ENCODE data around the gene INS. TPM values are rescaled to one million over a fixed set of nuclear protein-coding genes. Genes with fewer than 3 reads are reported as not detected.
A peak's percentile ranks its signal among the peaks of the same experiment; 100 is the strongest.
"Not testable (repeated sequence)": the region's sequence is repeated elsewhere in the genome, so short reads cannot be mapped to it uniquely, and the experiment has no call there.

The INS gene
- total RNA-seq, 1 experiment from 2014 or later = not detected

GRCh38 chr11:2129699-2130366, 31.2 kb downstream of the INS start:
- no peak overlapping the region for H3K27ac ChIP-seq
- no peaks in the 10 kb centered on the region for H3K4me1 ChIP-seq (replicated peaks)
- H3K36me3 ChIP-seq = peaks cover 45% of the 10 kb centered on the region
- DNase-seq (ENCODE audit: low read depth in 1 of 2, low spot score in 2 of 2) = no peak
- H3K27me3 ChIP-seq (replicated peaks) = peaks cover 14% of the 10 kb centered on the region; the same call in 1 of the 2 replicates
- H3K4me3 ChIP-seq = no peak overlapping the region
- no peaks in the 10 kb centered on the region for H3K9me3 ChIP-seq (replicated peaks)

- H3K27ac ChIP-seq = no peak overlapping the region
- DNase-seq (ENCODE audit: low read depth in 1 of 2, low spot score in 2 of 2) = no peak
- H3K36me3 ChIP-seq = peaks cover 41% of the 10 kb centered on the region
- H3K4me1 ChIP-seq (replicated peaks) = no peaks in the 10 kb centered on the region
- peaks cover 14% of the 10 kb centered on the region; the same call in 1 of the 2 replicates for H3K27me3 ChIP-seq (replicated peaks)
- no peaks in the 10 kb centered on the region for H3K9me3 ChIP-seq (replicated peaks)
- H3K4me3 ChIP-seq = no peak overlapping the region
Measured at GRCh38 chr11:2129308-2129698, 31.7 kb downstream of the INS start.

GRCh38 chr11:2128511-2129307, 32.3 kb downstream of the INS start:
- H3K4me3 ChIP-seq = no peak overlapping the region
- H3K27me3 ChIP-seq (replicated peaks) = peaks cover 12% of the 10 kb centered on the region; the same call in 1 of the 2 replicates
- H3K36me3 ChIP-seq = peaks cover 35% of the 10 kb centered on the region
- H3K9me3 ChIP-seq (replicated peaks) = no peaks in the 10 kb centered on the region
- DNase-seq (ENCODE audit: low read depth in 1 of 2, low spot score in 2 of 2) = no peak
- no peaks in the 10 kb centered on the region for H3K4me1 ChIP-seq (replicated peaks)
- no peak overlapping the region for H3K27ac ChIP-seq

DNA sequence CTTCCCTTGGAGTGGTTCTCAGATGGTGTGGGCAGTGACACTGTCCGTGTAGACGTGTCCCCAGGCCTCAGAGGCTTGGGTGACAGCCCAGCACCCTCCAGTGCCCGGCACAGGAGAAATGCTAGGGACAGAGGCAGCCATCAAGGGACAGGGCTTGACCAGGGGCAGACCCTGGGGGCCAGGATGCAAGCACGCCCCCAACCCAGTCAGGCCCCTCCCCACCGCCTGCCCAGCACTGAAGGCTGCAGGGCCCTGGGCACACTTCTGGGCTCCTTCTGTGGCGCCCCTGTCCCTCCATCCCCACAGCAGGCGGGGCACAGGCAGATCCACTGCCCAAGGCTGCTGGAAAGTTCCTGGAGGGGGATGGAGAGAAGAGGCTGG, 32.9 kb downstream of the INS start:
- peaks cover 6% of the 10 kb centered on the region for H3K4me1 ChIP-seq (replicated peaks)
- H3K9me3 ChIP-seq (replicated peaks) = no peaks in the 10 kb centered on the region
- H3K27ac ChIP-seq = no peak overlapping the region
- peaks cover 29% of the 10 kb centered on the region for H3K36me3 ChIP-seq
- no peak for DNase-seq (ENCODE audit: low read depth in 1 of 2, low spot score in 2 of 2)
- H3K4me3 ChIP-seq = no peak overlapping the region
- peaks cover 6% of the 10 kb centered on the region; the same call in 1 of the 2 replicates for H3K27me3 ChIP-seq (replicated peaks)

DNA sequence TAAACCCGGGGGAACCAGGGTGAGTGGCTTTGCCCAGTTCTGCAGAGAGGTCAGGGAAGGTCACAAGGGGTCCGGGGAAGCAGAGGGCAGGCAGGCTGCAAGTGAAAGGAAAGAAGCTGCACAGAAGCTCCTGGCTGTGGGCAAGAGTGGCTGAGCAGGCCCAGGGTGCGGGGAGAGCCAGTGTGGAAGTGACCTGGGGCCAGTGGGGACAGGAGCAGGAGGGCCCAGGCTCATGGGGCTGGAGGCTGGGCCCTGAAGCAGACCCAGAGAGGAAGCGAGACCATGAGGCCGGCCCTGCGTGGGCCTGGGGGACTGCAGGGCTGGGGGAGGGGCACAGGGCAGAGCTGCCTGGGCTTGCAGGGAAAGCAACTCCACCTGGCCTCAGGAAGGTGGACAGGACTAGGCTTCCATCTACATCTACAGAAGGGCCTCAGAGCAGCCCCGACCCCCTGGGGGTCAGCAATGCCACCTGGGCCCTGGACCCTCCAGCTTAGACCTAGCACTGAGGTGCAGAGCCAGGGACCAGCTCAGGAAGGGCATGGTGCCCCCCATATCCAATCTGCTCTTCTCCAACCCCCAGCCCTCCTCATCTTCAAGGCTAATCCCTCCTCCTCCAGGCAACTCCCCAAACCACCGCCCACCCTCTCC, 33.4 kb downstream of the INS start:
- Histone ChIP-seq H3K36me3 (peaks cover 24% of the 10 kb centered on the region), H3K4me1 (replicated peaks) (peaks cover 9% of the 10 kb centered on the region), H3K27ac (no peak overlapping the region), H3K27me3 (replicated peaks) (peaks cover under 1% of the 10 kb centered on the region; the same call in 1 of the 2 replicates), H3K4me3 (no peak overlapping the region), H3K9me3 (replicated peaks) (no peaks in the 10 kb centered on the region)
- DNase-seq (ENCODE audit: low read depth in 1 of 2, low spot score in 2 of 2) = no peak

DNA sequence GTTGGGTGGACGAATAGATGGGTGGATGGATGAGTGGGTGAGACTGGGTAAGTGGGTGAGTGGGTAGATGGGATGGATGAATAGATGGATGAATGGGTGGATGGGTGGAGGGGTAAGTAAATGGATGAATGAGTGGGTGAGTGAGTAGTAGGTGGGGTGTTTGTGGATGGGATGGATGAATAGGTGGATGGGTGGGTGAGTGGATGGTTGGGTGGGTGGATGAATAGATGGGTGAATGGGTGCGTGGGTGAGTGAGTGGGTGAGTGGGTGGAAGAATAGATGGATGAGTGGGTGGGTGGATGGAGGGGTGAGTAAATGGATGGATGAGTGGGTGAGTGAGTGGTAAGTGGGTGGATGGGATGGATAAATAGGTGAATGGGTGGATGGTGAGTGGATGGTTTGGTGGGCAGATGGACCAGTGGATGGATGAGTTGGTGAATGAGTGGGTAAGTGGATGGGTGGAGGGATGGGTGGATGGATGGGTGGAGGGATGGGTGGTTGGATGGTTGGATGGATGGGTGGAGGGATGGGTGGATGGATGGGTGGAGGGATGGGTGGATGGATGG, 34.4 kb downstream of the INS start:
- DNase-seq (ENCODE audit: low read depth in 1 of 2, low spot score in 2 of 2) = no peak
- Histone ChIP-seq H3K36me3 (peaks cover 17% of the 10 kb centered on the region), H3K27ac (no peak overlapping the region), H3K9me3 (replicated peaks) (no peaks in the 10 kb centered on the region), H3K4me1 (replicated peaks) (peaks cover 19% of the 10 kb centered on the region), H3K4me3 (no peak overlapping the region), H3K27me3 (replicated peaks) (no peaks in the 10 kb centered on the region)

GRCh38 chr11:2124736-2125484, 36.1 kb downstream of the INS start:
- H3K4me3 ChIP-seq; H3K36me3 ChIP-seq; DNase-seq (ENCODE audit: low read depth in 1 of 2, low spot score in 2 of 2); H3K27ac ChIP-seq; H3K27me3 ChIP-seq (replicated peaks); H3K9me3 ChIP-seq (replicated peaks): not testable (repeated sequence)
- peaks cover 30% of the 10 kb centered on the region for H3K4me1 ChIP-seq (replicated peaks)

DNA sequence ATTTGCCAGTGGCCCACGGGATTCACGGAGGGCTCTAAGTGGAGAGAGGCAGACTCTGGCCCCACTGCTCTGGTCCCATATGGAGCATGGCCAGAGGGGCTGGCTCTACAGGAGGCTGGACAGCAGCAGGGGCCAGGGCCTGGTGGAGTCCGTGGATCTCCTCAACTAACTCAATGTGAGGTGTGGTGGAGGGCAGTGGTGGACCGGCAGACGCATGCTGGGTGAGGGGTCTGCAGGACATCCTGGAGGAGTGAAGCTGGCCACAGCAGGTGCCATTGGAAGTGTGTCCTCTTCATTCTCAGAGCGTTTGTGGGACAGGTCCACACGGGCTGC, 37.4 kb downstream of the INS start:
- no peaks in the 10 kb centered on the region; the same call in 1 of the 2 replicates for H3K9me3 ChIP-seq (replicated peaks)
- peaks cover 30% of the 10 kb centered on the region for H3K4me1 ChIP-seq (replicated peaks)
- H3K27me3 ChIP-seq (replicated peaks) = no peaks in the 10 kb centered on the region
- DNase-seq (ENCODE audit: low read depth in 1 of 2, low spot score in 2 of 2) = no peak
- H3K36me3 ChIP-seq = no peaks in the 10 kb centered on the region
- H3K27ac ChIP-seq = no peak overlapping the region
- no peak overlapping the region for H3K4me3 ChIP-seq

DNA sequence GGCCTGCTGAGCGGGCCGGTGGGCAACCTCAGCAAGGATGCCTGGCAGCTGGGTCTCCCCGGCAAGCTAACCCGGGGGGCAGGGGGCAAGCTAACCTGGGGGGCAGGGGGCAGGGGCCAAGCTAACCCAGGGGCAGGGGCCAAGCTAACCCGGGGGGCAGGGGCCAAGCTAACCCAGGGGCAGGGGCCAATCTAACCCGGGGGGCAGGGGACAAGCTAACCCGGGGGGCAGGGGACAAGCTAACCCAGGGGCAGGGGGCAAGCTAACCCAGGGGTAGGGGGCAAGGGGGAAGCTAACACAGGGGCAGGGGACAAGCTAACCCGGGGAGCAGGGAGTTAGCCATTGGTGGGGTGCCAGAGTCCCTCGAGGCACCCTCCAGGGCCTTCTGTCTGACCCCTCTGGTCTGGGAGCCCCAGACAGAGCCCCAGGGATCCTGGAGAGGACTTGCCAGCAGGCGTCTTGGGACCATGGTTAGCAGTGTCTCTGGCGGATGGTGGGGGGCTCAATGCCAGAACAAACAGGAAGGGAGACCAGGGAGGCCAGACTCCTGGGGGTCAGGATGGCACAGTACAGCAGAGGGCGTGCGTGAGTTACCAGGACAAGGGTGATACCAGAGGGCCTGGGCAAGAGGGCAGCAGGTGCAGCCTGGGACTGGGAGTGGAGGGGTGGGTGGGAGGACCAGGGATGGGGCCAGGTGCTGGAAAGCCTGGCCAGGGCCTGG, 37.9 kb downstream of the INS start:
- no peaks in the 10 kb centered on the region; the same call in 1 of the 2 replicates for H3K9me3 ChIP-seq (replicated peaks)
- peak overlapping the region; percentile 82 for H3K27ac ChIP-seq
- H3K36me3 ChIP-seq = no peaks in the 10 kb centered on the region
- no peak for DNase-seq (ENCODE audit: low read depth in 1 of 2, low spot score in 2 of 2)
- H3K27me3 ChIP-seq (replicated peaks) = no peaks in the 10 kb centered on the region
- H3K4me1 ChIP-seq (replicated peaks) = peaks cover 30% of the 10 kb centered on the region
- no peak overlapping the region for H3K4me3 ChIP-seq

GRCh38 chr11:2122222-2122906, 38.6 kb downstream of the INS start:
- DNase-seq (ENCODE audit: low read depth in 1 of 2, low spot score in 2 of 2) = peak; percentile 92 to 94
- no peak overlapping the region for H3K4me3 ChIP-seq
- peak overlapping the region; percentile 82 for H3K27ac ChIP-seq
- H3K4me1 ChIP-seq (replicated peaks) = peaks cover 30% of the 10 kb centered on the region
- H3K27me3 ChIP-seq (replicated peaks) = no peaks in the 10 kb centered on the region
- H3K9me3 ChIP-seq (replicated peaks) = peaks cover 3% of the 10 kb centered on the region; the same call in 1 of the 2 replicates
- no peaks in the 10 kb centered on the region for H3K36me3 ChIP-seq

DNA sequence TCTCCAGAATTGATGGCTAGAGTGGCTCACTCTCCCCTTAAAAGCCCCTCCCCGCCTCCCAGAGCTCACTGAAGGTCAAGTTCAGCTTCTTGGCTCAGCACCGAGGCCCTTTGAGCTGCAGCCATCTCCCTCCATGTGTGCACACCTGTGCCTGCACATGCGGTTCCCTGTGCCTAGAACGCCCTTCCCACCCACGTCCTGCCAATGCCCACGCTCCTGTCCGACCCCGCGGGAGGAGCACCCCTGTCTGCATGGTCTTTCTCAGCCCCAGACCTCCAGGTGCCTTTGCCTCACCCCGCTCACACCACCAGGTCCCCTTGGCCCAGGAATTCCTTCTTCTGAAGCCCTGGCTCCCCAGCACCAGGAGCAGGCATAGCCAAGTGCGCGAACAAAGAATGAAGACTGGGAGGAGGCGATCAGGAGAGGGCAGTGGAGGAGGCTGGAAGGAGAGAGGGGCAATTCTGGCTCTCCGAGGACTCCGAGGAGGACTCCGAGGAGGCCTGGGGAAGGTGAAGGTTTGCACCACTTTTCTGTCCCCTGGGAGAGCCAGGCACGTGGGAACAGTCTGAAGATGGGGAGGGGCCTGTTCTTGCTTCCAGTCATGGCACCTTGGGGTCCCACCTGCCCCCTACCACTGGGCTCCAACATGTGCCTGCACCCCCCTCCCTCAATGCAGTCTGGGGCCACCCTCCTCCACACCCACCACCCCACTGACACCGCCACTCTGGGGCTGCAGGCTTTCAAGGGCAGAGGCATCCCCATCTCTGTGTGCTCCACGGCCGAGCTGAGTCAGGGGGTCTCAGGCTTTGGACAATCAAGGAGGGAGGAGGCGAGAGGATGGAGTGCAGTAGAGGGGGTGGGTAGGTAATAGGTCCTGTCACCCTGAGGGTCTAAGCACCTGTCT, 39.5 kb downstream of the INS start:
- no peak overlapping the region for H3K27ac ChIP-seq
- H3K9me3 ChIP-seq (replicated peaks) = peaks cover 9% of the 10 kb centered on the region
- DNase-seq (ENCODE audit: low read depth in 1 of 2, low spot score in 2 of 2) = no peak

More for the DNA sequence above, 39.5 kb downstream of the INS start:
- Histone ChIP-seq H3K27me3 (replicated peaks) (no peaks in the 10 kb centered on the region), H3K4me1 (replicated peaks) (peaks cover 30% of the 10 kb centered on the region), H3K4me3 (no peak overlapping the region), H3K36me3 (no peaks in the 10 kb centered on the region)
